Measurements from ENCODE around the gene GALT.

- TF ChIP-seq POLR2A (IDR thresholded peaks at IDR 0.05) (no peak), CTCF (IDR thresholded peaks at IDR 0.05 in 4 of 5, conservative IDR thresholded peaks at IDR 0.05 in 1 of 5) (no peak)
Observed at GRCh38 chr9:34685591-34685990, 39.1 kb downstream of the GALT start.
